ENCODE results near the gene LRRN2. TPM values are rescaled to one million over a fixed set of nuclear protein-coding genes. Genes with fewer than 3 reads are reported as not detected.

Gene LRRN2
- total RNA-seq, 1 experiment from 2014 or later, result 5.8 TPM

DNA sequence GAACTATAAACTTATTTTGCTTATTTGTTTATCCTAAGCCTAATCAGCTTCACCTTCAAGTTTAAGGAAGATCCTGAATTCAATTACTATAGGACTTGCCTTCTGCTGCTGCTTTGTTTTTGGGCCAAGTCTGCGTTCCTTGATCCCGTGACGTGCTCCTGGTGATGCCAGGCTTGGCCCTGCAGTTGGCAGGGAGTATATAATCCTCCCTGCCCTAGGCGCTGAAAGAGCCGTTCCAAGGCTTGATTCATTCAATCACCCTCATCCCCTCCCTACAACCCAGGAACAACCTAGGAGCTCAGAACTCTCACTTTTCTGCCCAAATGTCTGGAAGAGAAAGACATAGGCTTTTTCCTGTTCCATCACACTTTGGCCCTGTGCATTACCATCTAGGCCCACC, 12.4 kb upstream of the LRRN2 start:
- H3K9ac ChIP-seq (ENCODE audit: extremely low read depth, insufficient read length, low read length), result no peak overlapping the region

More for the DNA sequence above, 12.4 kb upstream of the LRRN2 start:
- Histone ChIP-seq H3K56ac (ENCODE audit: insufficient read length, low read depth, low read length) (no peak overlapping the region), H3K23me2 (ENCODE audit: insufficient read length, low read depth, low read length, poor library complexity, severe bottlenecking) (no peaks in the 10 kb centered on the region), H2AK5ac (ENCODE audit: insufficient read length, low read length) (no peak overlapping the region), H3K79me2 (ENCODE audit: insufficient read depth, low read length) (no peaks in the 10 kb centered on the region), H3K4ac (ENCODE audit: low read depth, low read length) (no peak overlapping the region), H3K27me3 (ENCODE audit: insufficient read depth, low read length) (no peaks in the 10 kb centered on the region; the same call in 1 of the 2 replicates), H3K27ac (ENCODE audit: insufficient read length, low read depth, low read length) (no peak overlapping the region), H3K79me1 (ENCODE audit: insufficient read depth, low read depth, low read length, poor library complexity, severe bottlenecking) (no peaks in the 10 kb centered on the region), H2BK20ac (ENCODE audit: low read depth, low read length, poor library complexity, severe bottlenecking) (no peak overlapping the region), H2BK15ac (ENCODE audit: low read depth, low read length) (no peak overlapping the region), H2BK120ac (ENCODE audit: low read depth, low read length, poor library complexity, severe bottlenecking) (no peak overlapping the region), H4K5ac (ENCODE audit: insufficient read length, low read depth, low read length) (no peak overlapping the region), H2AFZ (ENCODE audit: low read length) (no peak overlapping the region), H3K4me1 (ENCODE audit: insufficient read depth, low read length) (peaks cover 4% of the 10 kb centered on the region; the same call in 1 of the 2 replicates), H2BK12ac (ENCODE audit: insufficient read length, low read depth, low read length) (no peak overlapping the region), H2BK5ac (ENCODE audit: insufficient read length, low read length) (no peak overlapping the region), H3T11ph (ENCODE audit: low read length) (no peak overlapping the region), H3K4me2 (ENCODE audit: insufficient read depth, insufficient read length, low read length) (no peak overlapping the region), H3K14ac (ENCODE audit: insufficient read depth, low read length) (no peak overlapping the region), H3K23ac (ENCODE audit: insufficient read length, low read depth, low read length) (no peak overlapping the region), H4K91ac (ENCODE audit: insufficient read length, low read depth, low read length) (no peak overlapping the region), H4K8ac (replicated peaks; ENCODE audit: insufficient read length, low read depth, low read length) (no peak overlapping the region), H3K9me3 (ENCODE audit: control insufficient read depth, low read depth, low read length) (no peaks in the 10 kb centered on the region), H4K20me1 (ENCODE audit: control insufficient read depth, insufficient read depth, insufficient read length) (no peaks in the 10 kb centered on the region), H3K18ac (ENCODE audit: insufficient read length, low read depth, low read length) (no peak overlapping the region)
- no peaks in the 10 kb centered on the region for H3K36me3 Mint-ChIP-seq (ENCODE audit: insufficient read depth in 1 of 3, low read depth in 3 of 3)
- no CpG with 5 or more reads among the region's 5 CpGs for WGBS (ENCODE audit: extremely low coverage, insufficient read length, low lambda C conversion rate)
- no peak for DNase-seq
- H3K27ac Mint-ChIP-seq, result peak overlapping the region in 1 of 3 experiments; percentile 13; a peak in 1 of 7 replicates
- H3K27me3 Mint-ChIP-seq (ENCODE audit: low read depth), result peaks cover 50% of the 10 kb centered on the region
- no peak overlapping the region for H3K4me3 Mint-ChIP-seq
- TF ChIP-seq, protein P1, sequence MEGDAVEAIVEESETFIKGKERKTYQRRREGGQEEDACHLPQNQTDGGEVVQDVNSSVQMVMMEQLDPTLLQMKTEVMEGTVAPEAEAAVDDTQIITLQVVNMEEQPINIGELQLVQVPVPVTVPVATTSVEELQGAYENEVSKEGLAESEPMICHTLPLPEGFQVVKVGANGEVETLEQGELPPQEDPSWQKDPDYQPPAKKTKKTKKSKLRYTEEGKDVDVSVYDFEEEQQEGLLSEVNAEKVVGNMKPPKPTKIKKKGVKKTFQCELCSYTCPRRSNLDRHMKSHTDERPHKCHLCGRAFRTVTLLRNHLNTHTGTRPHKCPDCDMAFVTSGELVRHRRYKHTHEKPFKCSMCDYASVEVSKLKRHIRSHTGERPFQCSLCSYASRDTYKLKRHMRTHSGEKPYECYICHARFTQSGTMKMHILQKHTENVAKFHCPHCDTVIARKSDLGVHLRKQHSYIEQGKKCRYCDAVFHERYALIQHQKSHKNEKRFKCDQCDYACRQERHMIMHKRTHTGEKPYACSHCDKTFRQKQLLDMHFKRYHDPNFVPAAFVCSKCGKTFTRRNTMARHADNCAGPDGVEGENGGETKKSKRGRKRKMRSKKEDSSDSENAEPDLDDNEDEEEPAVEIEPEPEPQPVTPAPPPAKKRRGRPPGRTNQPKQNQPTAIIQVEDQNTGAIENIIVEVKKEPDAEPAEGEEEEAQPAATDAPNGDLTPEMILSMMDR (conservative IDR thresholded peaks at IDR 0.05), result no peak
- H3K9me3 Mint-ChIP-seq, result no peaks in the 10 kb centered on the region
- H3K4me1 Mint-ChIP-seq, result peaks cover 16 to 18% of the 10 kb centered on the region in 2 experiments
